Measurements from ENCODE around the gene TEDC2. TPM values are rescaled to one million over a fixed set of nuclear protein-coding genes. Genes with fewer than 3 reads are reported as not detected.

Gene TEDC2
- total RNA-seq, 3 donors from 2014 or later: 0.98 to 1.0 TPM; not detected in 1

DNA sequence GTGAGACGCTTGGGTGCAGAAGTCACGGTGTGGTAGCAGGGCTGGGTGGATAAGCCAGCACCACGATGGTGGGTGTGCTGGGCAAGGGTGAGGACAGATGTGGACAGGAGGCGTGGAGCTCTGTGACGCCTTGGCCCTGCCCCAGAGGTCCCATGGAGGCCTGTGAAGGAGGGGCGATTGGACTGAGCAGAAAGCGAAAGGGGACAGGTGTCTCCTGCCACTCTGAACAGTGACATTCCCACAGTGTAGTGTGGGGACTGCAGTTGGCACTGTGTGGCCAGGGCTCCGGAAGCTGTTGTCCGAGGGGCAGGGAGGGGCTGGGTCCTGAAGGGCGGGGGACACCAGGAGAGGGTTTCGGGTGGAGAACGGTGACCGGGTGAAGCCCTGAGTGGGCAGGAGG is 22.3 kb downstream of the TEDC2 start:
- no peaks in the 10 kb centered on the region for H3K9me3 ChIP-seq
- peak overlapping the region in 2 of 3 donors; percentile 40 to 58 for H3K4me3 ChIP-seq
- DNase-seq (ENCODE audit: low spot score in 2 of 2): no peak
- TF ChIP-seq POLR2A (IDR thresholded peaks at IDR 0.05) (no peak), POLR2AphosphoS5 (IDR thresholded peaks at IDR 0.05) (no peak), CTCF (IDR thresholded peaks at IDR 0.05) (no peak)
- no peaks in the 10 kb centered on the region for H3K36me3 ChIP-seq
- intact Hi-C loops (cut with DNase I; ENCODE audit: low total_unique reads): no loop called here
- peaks cover 10 to 27% of the 10 kb centered on the region in 2 donors for H3K4me1 ChIP-seq
- peak overlapping the region; percentile 78 to 90 for H3K27ac ChIP-seq
- H3K27me3 ChIP-seq: no peaks in the 10 kb centered on the region

- Histone ChIP-seq H3K4me3 (peak overlapping the region; percentile 3 to 58 (median 40)), H3K36me3 (no peaks in the 10 kb centered on the region), H3K27ac (peak overlapping the region; percentile 78 to 90), H3K27me3 (no peaks in the 10 kb centered on the region), H3K4me1 (peaks cover 10 to 27% of the 10 kb centered on the region in 2 donors), H3K9me3 (no peaks in the 10 kb centered on the region)
- peak; percentile 72 to 74 for DNase-seq (ENCODE audit: low spot score in 2 of 2)
- TF ChIP-seq CTCF (IDR thresholded peaks at IDR 0.05): no peak
- peak in 1 of 3 donors; percentile 23 for TF ChIP-seq POLR2AphosphoS5 (IDR thresholded peaks at IDR 0.05)
- intact Hi-C loops (cut with DNase I; ENCODE audit: low total_unique reads): no loop called here
Measured at GRCh38 chr16:2482708-2483534, 23.0 kb downstream of the TEDC2 start.

GRCh38 chr16:2483939-2484897 is 24.3 kb downstream of the TEDC2 start:
- Histone ChIP-seq H3K4me3 (peak overlapping the region in 1 of 3 donors; percentile 40), H3K9me3 (no peaks in the 10 kb centered on the region), H3K27ac (peak overlapping the region; percentile 78 to 90), H3K27me3 (no peaks in the 10 kb centered on the region), H3K4me1 (peaks cover 10 to 27% of the 10 kb centered on the region in 2 donors), H3K36me3 (no peaks in the 10 kb centered on the region)
- DNase-seq (ENCODE audit: low spot score in 2 of 2): no peak
- TF ChIP-seq POLR2AphosphoS5 (IDR thresholded peaks at IDR 0.05) (no peak), POLR2A (IDR thresholded peaks at IDR 0.05) (no peak), CTCF (IDR thresholded peaks at IDR 0.05) (no peak)
- intact Hi-C loops (cut with DNase I; ENCODE audit: low total_unique reads): no loop called here

DNA sequence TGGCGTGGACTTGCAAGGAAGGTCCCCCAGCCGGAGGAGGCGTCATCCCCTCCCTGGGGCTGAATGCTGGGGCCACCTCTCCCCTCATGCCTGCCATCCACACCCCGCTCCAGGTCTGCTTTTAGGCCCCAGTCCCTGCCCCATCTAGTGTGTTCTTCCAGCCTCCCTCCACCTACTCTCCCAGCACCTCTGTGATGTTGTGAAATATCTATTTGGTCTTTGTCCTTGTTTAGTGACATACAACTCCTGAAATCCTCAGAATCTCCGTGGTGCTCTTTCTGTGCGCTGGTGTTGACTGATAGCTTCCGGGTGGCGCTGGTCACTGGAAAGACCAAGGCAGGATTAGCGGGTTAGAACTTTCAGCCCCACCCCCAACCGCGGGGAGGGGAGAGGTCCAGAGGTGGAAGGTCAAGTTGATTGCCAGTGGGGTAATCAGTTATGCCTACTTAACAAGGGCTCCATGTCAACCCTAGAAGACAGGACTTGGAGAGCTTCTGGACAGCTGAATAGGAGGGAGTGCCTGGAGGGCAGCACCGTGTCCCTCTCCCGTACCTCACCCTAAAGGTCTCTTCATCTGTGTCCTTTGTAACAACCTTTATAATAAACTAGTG is 25.1 kb downstream of the TEDC2 start:
- TF ChIP-seq CTCF (IDR thresholded peaks at IDR 0.05): no peak
- TF ChIP-seq POLR2A (IDR thresholded peaks at IDR 0.05): no peak
- TF ChIP-seq POLR2AphosphoS5 (IDR thresholded peaks at IDR 0.05): no peak
- no peak for DNase-seq (ENCODE audit: low spot score in 2 of 2)
- Histone ChIP-seq H3K4me3 (no peak overlapping the region), H3K27ac (peak overlapping the region; percentile 78 to 90), H3K36me3 (no peaks in the 10 kb centered on the region), H3K4me1 (peaks cover 10 to 27% of the 10 kb centered on the region in 2 donors), H3K9me3 (no peaks in the 10 kb centered on the region), H3K27me3 (no peaks in the 10 kb centered on the region)
- intact Hi-C loops (cut with DNase I; ENCODE audit: low total_unique reads): no loop called here
